Panc1 (cell line): Measurements from ENCODE around the gene PLAU.

Source experiments
- CTCF ChIP-seq: fragments of 450-650 bp; IDR thresholded peaks from 2 replicates; pipeline ENCODE4 v1.5.1; 2017; ENCODE audit warnings: mild to moderate bottlenecking
- POLR2AphosphoS5 ChIP-seq: IDR thresholded peaks from 2 replicates; pipeline ENCODE4 v1.6.1; 2012; ENCODE audit warnings: mild to moderate bottlenecking, low read depth, low read length, moderate library complexity
- REST ChIP-seq, 2 experiments: IDR thresholded peaks; 2 replicates each; pipeline ENCODE4 v1.6.1; 2011 to 2012; ENCODE audit warnings: low read depth in 2 of 2, control low read depth in 1 of 2, low read length in 1 of 2, mild to moderate bottlenecking in 1 of 2, moderate library complexity in 1 of 2; ENCODE audit not compliant: insufficient read depth in 1 of 2
- SIN3A ChIP-seq: IDR thresholded peaks from 2 replicates; pipeline ENCODE4 v1.6.1; 2012; ENCODE audit warnings: low read depth, mild to moderate bottlenecking, low read length, moderate library complexity, borderline replicate concordance; ENCODE audit not compliant: insufficient read depth

GRCh38 chr10:73866621-73867020, 44.3 kb upstream of the PLAU start:
- TF ChIP-seq CTCF (no peak), REST (IDR thresholded peaks at IDR 0.05; ENCODE audit: insufficient read depth in 1 of 2, low read depth in 2 of 2, low read length in 1 of 2) (no peak), POLR2AphosphoS5 (no peak), SIN3A (no peak)
